ENCODE measurements around the gene RPL13. TPM values are rescaled to one million over a fixed set of nuclear protein-coding genes. Genes with fewer than 3 reads are reported as not detected.

RPL13 gene
- total and polyA plus RNA-seq, 10 of the 15 experiments (the other 5 are each of a cell fraction or from before 2014, with no cell fraction given), result 386 to 9,428 (median 2,486) TPM

- TF ChIP-seq POLR2AphosphoS5 (IDR thresholded peaks at IDR 0.05; ENCODE audit: low read length), result peak; percentile 55; the same call in 1 of the 2 replicates
These were observed 4.2 kb downstream of the RPL13 start (continued) for GRCh38 chr16:89564476-89565255.

- Histone ChIP-seq H3K4me1 (ENCODE audit: control insufficient read depth, insufficient read depth, low read length) (peaks cover 25% of the 10 kb centered on the region), H3K9ac (ENCODE audit: control insufficient read depth, insufficient read depth, low read length) (peak overlapping the region; percentile 15; the same call in 1 of the 2 replicates), H3K36me3 (ENCODE audit: control insufficient read depth in 2 of 2, insufficient read depth in 2 of 2, low read length in 1 of 2) (peaks cover 22 to 25% of the 10 kb centered on the region in 2 experiments), H2AFZ (ENCODE audit: control insufficient read depth, low read depth, low read length) (no peak overlapping the region), H3K4me2 (ENCODE audit: control insufficient read depth, insufficient read depth) (peak overlapping the region; percentile 80), H3K27ac (ENCODE audit: control insufficient read depth, insufficient read depth) (no peak overlapping the region), H3K27me3 (replicated peaks in 1 of 2; ENCODE audit: control insufficient read depth in 2 of 2, insufficient read depth in 2 of 2, low read length in 1 of 2) (no peaks in the 10 kb centered on the region), H3K79me2 (ENCODE audit: control insufficient read depth, insufficient read depth, low read length) (peaks cover 35% of the 10 kb centered on the region), H4K20me1 (ENCODE audit: control insufficient read depth, insufficient read depth) (peaks cover 29% of the 10 kb centered on the region), H3K4me3 (peak overlapping the region; percentile 89; the same call in 1 of the 2 replicates), H3K9me3 (replicated peaks; ENCODE audit: control insufficient read depth, insufficient read depth, low read length) (no peaks in the 10 kb centered on the region)
- in situ Hi-C loops (cut with MboI) (no loop called here), intact Hi-C loops (cut with micrococcal nuclease; ENCODE audit: unreplicated experiment) (no loop called here)
- POLR2A ChIA-PET, result no interaction called here
- no TSS peak for BruUV-seq (replicated peaks)
- WGBS (ENCODE audit: insufficient coverage, insufficient replicate concordance, low lambda C conversion rate, missing lambda C conversion rate), result 0% methylated on average over 3 of the region's 3 CpGs
- RAD21 ChIA-PET (ENCODE audit: unreplicated experiment), result no interaction called here
- FAIRE-seq, result no peak
- peak; percentile 2 for ATAC-seq
- DNase-seq (ENCODE audit: low read depth, low spot score), result no peak
- CTCF ChIA-PET, result interaction anchor here (1.0 kb wide), 1 partner anchor 76 kb away, joined by 4 read pairs; no protein-coding TSS in a partner anchor
- SMC1A ChIA-PET (ENCODE audit: uncharacterized antibody, unreplicated experiment), result interaction anchor here (1.0 kb wide), 1 partner anchor 325 kb away, joined by 3 read pairs; no protein-coding TSS in a partner anchor
- no peak for TF ChIP-seq HCFC1 (IDR thresholded peaks at IDR 0.05; ENCODE audit: low read length)
- TF ChIP-seq WRNIP1 (IDR thresholded peaks at IDR 0.05; ENCODE audit: borderline replicate concordance, low read depth, low read length), result no peak
- 0 out of 2 replicates have a peak, but pooled peaks have one; percentile 10 for TF ChIP-seq TARDBP (IDR thresholded peaks at IDR 0.05; ENCODE audit: borderline replicate concordance)
- TF ChIP-seq HDAC6 (IDR thresholded peaks at IDR 0.05; ENCODE audit: unreplicated experiment), result no peak
- no peak for TF ChIP-seq RFX5 (IDR thresholded peaks at IDR 0.05; ENCODE audit: low read depth, low read length)
- no peak for TF ChIP-seq REST (IDR thresholded peaks at IDR 0.05; ENCODE audit: low read depth, low read length)
- TF ChIP-seq SMAD5 (IDR thresholded peaks at IDR 0.05; ENCODE audit: low read depth), result peak; percentile 83; the same call in 1 of the 2 replicates
- no peak for TF ChIP-seq SUPT20H (IDR thresholded peaks at IDR 0.05; ENCODE audit: borderline replicate concordance, control insufficient read depth, low read depth, low read length)
- no peak for TF ChIP-seq CHD1 (IDR thresholded peaks at IDR 0.05; ENCODE audit: low read depth, low read length)
These were observed 4.7 kb downstream of the RPL13 start for GRCh38 chr16:89565256-89565505.
